Ovary (tissue), 3 donors: ENCODE data around the gene LARGE1.

Experiments
- CTCF ChIP-seq, 3 donors: fragments of 450-650 bp in 2 of 3; fragments of 200-600 bp in 1 of 3; IDR thresholded peaks; one replicate each; pipeline versions ENCODE4 v1.5.1 to v1.8.0; 2016 to 2022; ENCODE audit warnings: antibody characterized with exemption in 3 of 3, mild to moderate bottlenecking in 1 of 3
- POLR2A ChIP-seq: fragments of 450-650 bp; IDR thresholded peaks from one replicate; pipeline ENCODE4 v1.6.1; 2017; ENCODE audit warnings: antibody characterized with exemption, mild to moderate bottlenecking, moderate library complexity
- donor health status: DM: no; HTN: no; CAD: no.

GRCh38 chr22:33450756-33451155 lies 469.5 kb downstream of the LARGE1 start:
- no peak for TF ChIP-seq CTCF (IDR thresholded peaks at IDR 0.05)
- no peak for TF ChIP-seq POLR2A
